HG03432 (cell line): Measurements from ENCODE around the gene SOCS4.
"Not testable (repeated sequence)": the region's sequence is repeated elsewhere in the genome, so short reads cannot be mapped to it uniquely, and the experiment has no call there.

Experiments
- ATAC-seq: cut with Tn5 transposase; IDR thresholded peaks from one replicate; pipeline ENCODE4 v1.9.1; 2021; ENCODE audit warnings: mild to moderate bottlenecking, moderate library complexity; ENCODE audit not compliant: unreplicated experiment

Gene SOCS4

DNA sequence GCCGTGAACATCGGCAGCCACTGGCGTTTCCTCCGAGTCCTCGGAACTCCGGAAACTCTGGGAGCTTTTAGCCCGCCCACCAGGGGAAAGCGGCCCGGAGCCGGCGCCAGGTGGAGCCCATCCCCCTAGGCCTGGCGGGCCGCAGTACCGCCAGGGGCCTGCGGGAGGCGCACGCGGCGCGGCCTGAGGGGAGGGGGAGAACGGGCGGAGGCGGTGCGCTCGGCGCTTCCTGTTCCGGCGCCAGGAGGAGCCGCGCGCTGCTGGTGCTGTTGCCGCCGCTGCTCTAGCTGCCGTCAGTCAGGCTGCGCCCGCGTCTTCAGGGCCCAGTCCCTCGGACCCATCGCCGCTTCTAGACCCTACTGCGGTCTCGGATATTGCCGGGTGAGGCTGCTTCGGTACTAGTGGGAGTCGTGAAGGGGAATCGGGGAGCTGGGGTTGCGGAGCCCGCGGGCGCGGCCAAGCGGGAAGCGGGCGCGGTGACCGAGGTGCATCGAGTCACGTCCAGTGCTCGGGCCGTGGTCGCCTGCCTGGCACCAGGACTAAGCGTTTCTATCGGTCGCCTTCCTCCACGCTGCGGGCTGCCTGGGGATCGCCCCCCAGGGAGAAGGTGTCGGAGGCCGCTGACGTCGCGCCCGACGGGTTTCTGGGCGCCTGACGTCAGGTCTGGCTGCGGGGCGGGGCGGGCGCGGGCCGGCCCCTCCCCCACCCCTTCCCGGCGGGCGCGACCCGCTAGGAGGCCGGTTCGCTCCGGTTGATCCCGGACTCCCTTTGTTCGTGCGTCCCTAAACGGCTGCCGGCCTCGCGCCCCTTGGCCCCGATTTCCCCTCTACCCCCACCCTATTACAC lies 24.6 kb downstream of the SOCS4 start, which contains the start of gene MAPK1IP1L:
TSS of gene MAPK1IP1L (plus strand) at position 225 of the 846 bp plus-strand sequence. CDS start 10,037 bp downstream, outside the sequence.
- ATAC-seq, result peak; percentile 94

DNA sequence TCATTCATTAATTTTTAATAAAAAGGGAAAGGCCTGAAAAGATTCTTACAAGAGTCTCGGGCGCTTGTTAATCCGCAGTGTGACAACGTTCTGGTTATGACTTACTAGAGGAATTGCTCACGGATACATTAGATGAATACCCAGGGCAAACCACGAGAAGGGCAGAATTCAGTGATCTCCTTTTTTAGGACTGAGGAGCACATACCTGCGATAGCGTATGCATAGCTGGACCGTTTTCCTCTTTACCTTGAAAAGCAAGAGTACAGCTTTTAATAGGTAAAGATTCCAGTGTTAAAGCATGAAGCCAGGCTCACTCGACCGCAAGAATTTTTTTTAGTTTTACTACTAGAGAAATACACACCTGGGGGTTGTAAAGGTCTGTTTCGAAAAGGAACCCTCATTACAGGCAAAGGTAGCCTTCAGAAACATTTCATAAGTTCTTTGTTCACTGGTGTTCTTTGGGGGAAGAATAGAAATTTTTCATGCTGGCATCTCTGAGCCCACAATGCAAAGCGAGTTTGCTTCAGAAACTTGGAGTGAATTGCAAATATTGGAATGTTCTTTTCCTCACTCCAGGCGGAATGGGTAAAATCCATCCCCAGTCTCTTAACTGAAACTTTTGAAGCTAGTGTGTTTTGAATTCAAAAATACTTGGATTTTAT lies 25.4 kb downstream of the SOCS4 start:
- ATAC-seq, result peak; percentile 3

DNA sequence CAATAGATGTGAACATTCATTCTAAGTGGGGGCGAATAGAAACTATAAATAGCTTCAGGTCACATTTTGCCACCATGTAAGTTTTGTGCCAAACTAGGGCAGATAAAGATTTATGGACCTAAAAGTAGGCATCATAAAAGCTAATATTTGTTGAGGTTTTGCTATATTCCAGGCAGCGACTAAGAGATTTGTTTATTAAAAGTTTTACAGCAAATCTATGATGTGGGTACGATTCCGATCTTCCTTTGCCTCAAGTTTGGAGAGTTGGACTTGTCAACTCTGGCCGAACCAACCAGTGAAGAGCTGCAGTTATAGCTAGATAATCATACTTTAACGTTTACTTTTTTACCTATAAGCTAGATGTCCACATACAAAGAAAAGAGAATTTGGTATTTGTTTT lies 26.0 kb downstream of the SOCS4 start:
- ATAC-seq, result no peak

DNA sequence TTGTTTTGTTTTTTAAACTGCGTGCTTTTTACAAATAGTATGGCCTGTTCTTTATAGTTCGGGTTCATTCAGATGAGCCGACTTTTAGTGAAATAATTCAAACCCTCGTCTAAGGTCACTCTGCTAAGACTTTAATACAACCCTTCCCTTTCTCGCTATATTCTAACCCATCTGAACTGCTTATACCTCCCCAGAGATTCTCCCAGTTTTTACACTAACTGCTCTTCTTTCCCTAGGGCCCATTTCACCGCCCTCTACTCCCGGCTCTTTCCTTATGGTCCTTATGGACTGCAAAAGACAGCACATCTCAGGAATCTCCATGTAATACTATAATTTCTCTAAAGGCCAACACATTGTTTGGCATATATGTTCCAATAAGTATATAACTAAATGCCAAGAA lies 26.5 kb downstream of the SOCS4 start:
- no peak for ATAC-seq

DNA sequence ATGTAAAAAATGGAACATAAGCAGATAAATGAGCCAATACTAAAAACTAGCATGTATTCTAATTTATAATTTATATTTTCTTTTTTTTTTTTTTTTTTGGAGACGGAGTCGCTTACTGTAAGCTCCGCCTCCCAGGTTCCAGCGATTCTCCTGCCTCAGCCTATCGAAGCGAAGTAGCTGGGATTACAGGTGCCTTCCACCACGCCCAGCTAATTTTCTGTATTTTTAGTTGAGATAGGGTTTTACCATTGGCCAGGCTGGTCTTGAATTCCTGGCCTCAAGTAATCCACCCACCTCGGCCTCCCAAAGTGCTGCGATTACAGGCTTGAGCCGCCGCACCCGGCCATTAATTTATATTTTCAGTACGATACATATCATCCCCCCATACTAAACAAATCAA lies 27.1 kb downstream of the SOCS4 start:
- no peak for ATAC-seq

DNA sequence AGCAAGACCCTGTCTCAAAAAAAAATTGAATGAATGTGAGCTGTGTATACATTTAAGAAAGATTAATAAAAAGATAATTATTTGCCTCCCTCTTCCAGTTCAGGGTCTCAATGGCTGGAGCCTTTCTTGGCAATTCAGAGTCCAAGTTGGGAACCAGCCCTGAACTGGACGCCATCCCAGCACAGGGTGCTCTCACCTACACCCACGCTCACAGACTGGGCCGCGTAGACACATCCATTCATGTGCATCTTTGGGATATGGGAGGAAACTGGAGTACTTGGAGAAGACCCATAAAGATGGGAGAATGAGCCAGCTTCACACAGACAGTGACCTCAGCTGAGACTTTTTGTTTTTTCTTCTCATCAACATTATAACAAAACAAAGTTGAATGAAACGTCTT lies 30.9 kb downstream of the SOCS4 start:
- ATAC-seq, result no peak

DNA sequence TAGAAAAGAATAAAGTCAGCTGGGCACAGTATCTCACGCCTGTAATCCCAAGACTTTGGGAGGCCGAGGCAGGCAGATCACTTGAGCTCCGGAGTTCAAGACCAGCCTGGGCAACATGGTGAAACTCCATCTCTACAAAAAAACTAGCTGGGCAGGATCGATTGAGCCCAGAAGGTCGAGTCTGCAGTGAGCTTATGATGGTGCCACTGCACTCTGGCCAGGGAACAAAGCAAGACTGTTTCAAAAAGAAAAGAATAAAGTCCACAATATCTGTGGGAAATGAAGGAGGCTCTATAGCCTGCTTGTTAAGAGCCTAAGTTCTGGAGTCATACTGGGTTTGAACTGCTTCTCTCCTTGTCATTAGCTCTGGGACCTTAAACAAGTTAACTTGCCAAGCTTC lies 32.3 kb downstream of the SOCS4 start:
- ATAC-seq, result no peak

DNA sequence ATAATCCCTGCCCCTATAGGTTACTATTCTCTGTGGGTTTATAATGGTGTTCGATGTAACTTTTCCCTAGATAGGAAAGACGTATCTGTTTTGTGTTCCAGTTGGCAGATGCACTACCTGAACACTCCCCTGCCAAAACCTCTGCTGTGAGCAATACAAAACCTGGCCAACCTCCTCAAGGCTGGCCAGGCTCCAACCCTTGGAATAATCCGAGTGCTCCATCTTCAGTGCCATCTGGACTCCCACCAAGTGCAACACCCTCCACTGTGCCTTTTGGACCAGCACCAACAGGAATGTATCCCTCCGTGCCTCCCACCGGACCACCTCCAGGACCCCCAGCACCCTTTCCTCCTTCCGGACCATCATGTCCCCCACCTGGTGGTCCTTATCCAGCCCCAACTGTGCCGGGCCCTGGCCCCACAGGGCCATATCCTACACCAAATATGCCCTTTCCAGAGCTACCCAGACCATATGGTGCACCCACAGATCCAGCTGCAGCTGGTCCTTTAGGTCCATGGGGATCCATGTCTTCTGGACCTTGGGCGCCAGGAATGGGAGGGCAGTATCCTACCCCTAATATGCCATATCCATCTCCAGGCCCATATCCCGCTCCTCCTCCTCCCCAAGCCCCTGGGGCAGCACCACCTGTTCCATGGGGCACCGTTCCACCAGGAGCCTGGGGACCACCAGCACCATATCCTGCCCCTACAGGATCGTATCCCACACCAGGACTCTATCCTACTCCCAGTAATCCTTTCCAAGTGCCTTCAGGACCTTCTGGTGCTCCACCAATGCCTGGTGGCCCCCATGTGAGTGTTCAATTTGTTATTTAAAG lies 35.7 kb downstream of the SOCS4 start:
- no peak for ATAC-seq

DNA sequence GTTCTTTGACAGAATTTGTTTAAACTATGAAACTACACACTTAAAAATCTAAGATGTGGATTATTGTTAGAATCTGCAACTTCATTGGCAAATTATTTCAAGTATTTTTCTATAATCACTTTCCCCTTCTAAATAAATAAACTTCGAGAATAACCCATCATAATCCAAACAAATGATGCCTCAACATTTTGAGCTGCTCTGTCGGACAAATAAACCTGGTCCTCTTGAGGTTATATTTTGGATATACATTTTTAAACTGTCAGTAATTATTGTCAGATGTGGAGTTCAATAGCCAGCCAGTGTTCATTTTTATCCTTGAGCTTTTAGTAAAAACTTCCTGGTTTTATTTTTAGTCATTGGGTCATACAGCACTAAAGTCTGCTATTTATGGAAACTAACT lies 37.9 kb downstream of the SOCS4 start:
- ATAC-seq, result not testable (repeated sequence)

DNA sequence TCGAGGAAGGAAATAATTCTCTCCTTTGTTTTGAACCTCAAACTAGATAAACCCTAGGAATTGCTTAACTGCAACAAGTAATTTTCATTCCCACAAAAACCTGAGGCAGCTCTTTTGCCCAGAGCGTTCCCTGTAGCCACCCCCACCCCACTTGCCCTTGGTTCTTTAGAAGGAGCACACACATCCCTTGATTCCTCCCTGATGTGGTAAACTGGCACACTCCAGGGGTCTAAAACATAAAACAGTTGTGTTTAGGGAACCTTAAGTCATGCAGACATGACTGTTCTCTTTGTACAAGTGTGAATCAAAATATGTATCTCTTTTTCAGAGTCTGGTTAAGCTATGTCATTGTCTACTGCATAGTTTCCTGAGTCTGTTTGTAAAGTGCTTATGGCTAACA lies 38.4 kb downstream of the SOCS4 start:
- ATAC-seq, result no peak

DNA sequence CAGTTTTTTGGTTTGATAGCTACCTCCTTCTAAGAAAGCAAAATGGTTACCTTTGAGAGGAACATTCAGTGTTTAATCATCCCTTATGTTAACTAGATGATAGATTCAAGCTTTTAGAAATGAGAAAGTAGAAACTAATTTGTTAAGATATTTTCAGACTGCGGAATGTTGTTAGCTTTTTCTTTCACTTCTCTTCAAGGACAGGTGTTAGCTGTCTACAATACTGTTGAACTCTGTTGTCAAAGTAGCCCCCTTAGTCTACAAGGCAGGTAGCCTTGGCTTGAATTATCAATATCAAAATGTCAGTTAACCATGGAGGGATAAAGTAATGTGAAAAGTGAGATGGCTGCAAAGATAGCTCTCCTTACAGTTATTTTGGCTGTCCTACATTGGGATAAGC lies 39.2 kb downstream of the SOCS4 start:
- no peak for ATAC-seq

DNA sequence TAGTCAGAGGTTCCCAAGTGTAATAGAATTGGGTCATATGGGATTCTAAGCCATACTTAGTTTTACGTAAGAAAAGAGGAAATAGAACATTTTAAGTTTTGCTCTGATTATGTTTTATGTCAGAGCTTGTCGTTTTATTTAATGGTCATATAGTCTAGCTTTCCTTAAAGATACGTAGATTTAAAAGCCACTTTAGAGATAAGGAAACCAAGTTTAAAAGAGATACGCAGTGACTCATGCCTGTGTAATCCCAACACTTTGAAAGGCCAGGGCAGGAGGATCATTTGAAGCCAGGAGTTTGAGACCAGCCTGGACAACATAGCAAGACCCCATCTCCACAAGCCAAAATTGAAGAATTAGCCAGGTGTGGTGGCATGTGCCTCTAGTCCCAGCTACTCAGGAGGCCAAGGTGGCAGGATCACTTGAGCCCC lies 44.0 kb downstream of the SOCS4 start:
- no peak for ATAC-seq

DNA sequence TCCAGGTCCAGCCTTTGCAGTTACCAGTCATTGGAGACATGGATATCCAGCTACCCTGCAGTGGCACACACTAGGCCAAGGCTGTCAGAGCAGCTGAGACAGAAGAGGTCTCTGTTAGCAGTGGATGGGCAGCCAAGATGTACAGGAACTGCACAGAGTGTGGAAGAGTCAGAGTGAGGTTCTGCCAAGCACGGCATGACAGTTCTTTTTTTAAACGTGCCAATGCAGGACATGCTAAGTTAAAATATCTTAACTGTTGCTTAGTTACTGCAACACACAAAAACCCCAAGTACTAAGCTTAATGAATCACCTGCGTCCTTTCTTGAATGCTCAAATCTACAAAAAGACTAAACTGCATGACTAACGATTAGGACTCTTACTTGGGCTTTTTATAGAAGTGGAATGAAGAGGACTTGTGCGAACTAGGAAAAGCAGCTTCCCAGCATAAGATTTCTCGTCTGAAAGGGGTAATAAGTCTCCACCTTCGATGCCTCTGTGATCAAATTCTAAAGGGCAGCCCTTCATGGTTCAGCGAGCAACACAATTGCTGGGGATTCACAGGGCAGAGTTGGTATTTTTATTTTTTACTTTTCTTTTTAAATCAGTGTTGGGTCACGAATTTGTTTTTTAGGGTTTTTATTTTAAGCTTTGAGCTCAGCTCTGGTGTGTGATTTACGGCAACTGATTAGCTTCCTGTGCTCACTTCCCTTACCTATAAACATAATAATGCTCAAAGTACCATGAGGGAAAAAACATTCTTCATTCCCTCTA lies 45.0 kb downstream of the SOCS4 start:
- peak; percentile 61 for ATAC-seq

DNA sequence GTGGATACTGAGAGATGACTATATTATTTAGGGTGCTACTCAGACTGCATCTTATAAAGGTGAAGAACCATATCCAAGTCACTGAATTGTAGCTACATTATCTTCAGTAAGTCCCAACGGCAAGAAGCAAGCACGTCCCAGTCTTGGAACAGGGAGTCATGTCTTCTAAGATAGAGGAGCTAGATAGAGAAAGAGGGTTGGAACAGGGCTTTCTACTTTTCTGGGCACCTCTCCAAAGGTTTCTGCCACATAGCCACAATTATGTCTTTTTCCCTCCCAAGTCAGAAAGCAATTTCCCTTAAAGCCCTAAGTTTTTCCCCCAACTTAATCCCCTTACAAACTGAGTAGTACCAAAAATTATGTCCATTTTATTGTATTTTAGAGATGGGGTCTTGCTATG lies 46.8 kb downstream of the SOCS4 start:
- no peak for ATAC-seq

DNA sequence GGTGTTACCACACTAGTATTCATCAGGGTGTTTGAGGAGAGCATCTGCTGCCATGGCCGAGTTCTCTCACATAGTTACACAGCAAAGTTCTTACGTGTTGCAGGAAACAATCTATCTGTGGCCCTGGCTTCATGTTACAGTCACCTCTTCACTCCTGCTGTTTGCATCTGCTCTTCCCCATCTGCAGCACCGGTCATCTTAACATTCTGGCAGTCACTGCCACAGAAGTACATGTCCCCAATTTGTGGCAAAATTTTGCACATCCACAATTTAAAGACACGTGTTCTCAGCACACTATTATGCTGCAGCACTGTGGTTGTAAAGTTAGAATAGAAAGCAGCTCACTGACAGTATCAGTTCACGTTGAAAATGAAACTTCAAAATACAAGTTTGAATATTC lies 47.6 kb downstream of the SOCS4 start:
- peak; percentile 41 for ATAC-seq

DNA sequence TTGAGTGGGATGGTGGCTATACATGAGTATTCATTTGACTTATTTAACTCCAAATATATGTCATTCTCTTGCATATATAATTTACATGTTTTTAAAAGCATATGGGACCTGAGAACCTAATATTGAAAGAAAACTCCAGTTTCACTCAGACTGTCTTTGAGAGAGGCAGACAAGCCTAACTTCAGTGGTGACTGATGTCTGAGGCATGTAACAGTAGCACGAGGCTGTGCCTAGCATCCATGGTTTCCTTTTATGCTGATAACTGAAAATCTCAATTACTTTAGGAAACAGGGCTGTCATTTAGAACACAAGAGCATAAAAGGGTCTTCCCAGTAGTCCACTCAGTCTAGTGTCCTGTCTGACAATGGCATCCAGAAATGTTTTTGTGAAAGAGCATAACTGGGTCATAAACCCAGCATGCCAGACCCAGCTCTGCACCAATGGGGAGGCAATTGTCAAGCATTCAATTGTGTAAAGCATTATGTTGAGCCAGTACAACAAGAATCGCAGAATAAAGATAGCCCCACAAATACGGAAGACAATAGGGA lies 48.7 kb downstream of the SOCS4 start:
- no peak for ATAC-seq

DNA sequence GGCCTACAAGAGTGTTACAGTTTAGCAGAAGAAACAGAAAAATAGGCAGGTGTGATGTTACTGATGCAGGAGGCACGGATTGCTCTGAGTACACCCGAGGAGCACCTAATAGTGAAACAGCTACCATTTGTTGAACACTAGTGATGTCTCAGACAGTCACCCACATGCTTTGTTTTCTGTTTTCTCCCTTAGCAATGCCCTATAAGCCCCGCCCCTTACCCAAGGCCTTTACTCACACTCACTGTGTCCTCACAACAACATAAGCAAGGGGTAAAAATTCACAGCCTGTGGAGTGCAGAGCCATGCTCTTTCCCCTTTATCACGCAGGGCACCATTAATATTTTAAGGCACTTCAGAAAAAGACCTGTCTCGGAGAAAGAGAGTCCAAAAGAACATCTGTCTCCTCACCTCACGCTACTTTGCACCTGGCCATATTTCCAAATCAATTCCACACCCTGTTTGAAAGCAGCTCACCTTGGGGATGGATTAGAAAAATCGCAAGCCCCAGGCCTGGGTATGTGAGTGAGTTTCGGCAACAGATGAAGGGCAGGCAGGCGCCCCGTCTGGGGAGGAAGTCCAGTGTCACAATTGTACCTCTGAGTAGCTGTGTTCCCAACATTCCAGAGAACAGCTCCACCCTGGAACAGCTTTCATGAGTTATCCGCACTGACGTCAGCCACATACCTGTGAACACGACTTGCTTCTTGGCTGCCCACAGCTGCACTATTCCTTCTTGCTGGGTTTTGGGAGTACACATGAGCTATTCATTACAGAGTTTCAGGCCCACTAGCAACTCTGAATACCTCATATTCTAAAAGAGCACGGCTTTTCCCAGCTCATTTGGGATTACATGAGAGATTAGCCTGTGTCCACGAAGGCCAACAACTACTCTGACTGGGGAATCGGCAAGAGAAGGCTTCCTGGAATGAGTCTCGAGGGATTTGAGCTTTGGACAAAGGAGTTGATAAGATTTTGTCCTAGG lies 50.4 kb downstream of the SOCS4 start:
- no peak for ATAC-seq

DNA sequence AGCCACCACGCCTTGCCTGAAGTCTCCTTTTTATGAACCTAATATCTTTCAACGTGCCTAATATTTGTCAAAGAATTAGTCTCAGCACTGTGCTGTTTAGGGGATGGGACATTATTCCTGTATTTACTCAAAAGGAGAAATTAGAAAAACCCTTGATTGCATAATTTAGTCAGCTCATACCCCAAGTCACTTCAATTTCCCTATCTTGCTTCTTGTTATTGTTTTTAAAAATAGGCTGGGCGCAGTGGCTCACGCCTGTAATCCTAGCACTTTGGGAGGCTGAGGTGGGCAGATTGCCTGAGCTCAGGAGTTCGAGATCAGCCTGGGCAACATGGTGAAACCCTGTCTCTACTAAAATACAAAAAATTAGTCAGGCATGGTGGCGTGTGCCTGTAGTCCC lies 52.9 kb downstream of the SOCS4 start:
- not testable (repeated sequence) for ATAC-seq

DNA sequence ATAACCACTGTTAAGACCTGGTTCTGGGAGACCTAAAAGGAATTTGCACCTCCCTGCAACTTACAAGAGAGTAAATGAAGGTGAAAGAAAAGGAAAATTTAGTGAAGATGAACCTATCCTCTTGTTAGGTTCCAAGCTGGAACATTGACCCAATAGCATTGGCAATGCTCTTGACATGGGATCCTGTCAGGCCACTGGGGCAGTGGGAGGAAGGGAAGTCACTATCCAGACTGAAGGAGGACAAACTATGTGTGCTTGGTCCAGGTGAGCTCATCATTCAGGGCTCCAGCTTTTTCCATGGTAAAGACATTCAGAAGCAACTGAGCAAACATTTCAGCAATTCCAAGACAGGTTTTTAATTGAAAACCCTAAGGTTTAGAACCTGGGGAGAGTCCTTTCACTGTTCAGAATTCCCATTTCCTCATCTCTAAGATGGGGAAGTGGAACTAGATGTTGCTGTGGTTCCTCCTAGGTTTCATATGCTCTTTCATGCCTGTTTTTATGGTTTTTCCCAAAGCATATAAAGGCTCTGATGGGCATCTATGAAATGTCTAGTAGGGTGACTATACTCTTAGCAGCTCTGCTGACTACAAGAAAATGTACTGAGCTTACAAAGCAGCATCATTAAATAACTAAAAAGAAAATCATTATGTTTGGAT lies 57.5 kb downstream of the SOCS4 start:
- no peak for ATAC-seq
